NB4 (cell line): ENCODE data around the gene TMEFF1.

Source experiments
- MYC ChIP-seq: IDR thresholded peaks from 2 replicates; pipeline ENCODE4 v1.6.1; 2011; ENCODE audit warnings: low read depth, low read length
- POLR2A ChIP-seq: IDR thresholded peaks from 2 replicates; pipeline ENCODE4 v1.6.1; 2011; ENCODE audit warnings: mild to moderate bottlenecking; ENCODE audit not compliant: insufficient read length; ENCODE audit errors: extremely low read depth
- TF ChIP-seq, protein P1 (sequence below): IDR thresholded peaks from one replicate; pipeline ENCODE4 v1.5.1; 2012; ENCODE audit warnings: low read depth, low read length
- TF ChIP-seq, protein P2 (sequence below): IDR thresholded peaks from 2 replicates; pipeline ENCODE4 v1.6.1; 2011; ENCODE audit warnings: low read depth, low read length

DNA sequence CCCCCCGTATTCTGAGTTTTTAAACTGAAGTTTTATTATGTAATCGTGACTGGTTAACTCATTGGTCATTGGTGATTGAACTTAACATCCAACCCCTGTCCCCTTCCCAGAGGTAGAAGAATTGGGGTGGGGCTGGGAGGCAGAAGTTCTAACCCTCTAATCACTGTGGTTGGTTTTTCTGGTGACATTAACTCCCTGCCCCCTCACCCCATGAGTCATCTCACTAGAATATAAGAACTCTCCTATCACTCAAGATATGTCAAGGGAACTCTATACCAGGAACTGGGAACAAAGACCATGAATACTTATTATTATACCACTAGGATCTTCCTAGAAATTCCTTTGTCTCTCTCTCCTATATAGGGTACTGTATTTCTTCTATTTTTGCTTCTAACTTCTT is 52.6 kb downstream of the TMEFF1 start:
- TF ChIP-seq, protein P1, sequence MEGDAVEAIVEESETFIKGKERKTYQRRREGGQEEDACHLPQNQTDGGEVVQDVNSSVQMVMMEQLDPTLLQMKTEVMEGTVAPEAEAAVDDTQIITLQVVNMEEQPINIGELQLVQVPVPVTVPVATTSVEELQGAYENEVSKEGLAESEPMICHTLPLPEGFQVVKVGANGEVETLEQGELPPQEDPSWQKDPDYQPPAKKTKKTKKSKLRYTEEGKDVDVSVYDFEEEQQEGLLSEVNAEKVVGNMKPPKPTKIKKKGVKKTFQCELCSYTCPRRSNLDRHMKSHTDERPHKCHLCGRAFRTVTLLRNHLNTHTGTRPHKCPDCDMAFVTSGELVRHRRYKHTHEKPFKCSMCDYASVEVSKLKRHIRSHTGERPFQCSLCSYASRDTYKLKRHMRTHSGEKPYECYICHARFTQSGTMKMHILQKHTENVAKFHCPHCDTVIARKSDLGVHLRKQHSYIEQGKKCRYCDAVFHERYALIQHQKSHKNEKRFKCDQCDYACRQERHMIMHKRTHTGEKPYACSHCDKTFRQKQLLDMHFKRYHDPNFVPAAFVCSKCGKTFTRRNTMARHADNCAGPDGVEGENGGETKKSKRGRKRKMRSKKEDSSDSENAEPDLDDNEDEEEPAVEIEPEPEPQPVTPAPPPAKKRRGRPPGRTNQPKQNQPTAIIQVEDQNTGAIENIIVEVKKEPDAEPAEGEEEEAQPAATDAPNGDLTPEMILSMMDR: no peak
- TF ChIP-seq, protein P2, sequence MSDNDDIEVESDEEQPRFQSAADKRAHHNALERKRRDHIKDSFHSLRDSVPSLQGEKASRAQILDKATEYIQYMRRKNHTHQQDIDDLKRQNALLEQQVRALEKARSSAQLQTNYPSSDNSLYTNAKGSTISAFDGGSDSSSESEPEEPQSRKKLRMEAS: no peak
- no peak for TF ChIP-seq POLR2A
- no peak for TF ChIP-seq MYC
